GM19463 (cell line): ENCODE measurements around the gene ZNF610.
A peak's percentile ranks its signal among the peaks of the same experiment; 100 is the strongest.
"Not testable (repeated sequence)": the region's sequence is repeated elsewhere in the genome, so short reads cannot be mapped to it uniquely, and the experiment has no call there.

Source experiments
- ATAC-seq: cut with Tn5 transposase; IDR thresholded peaks from one replicate; pipeline ENCODE4 v1.9.1; 2021; ENCODE audit warnings: mild to moderate bottlenecking, moderate library complexity; ENCODE audit not compliant: unreplicated experiment

ZNF610 gene

GRCh38 chr19:52336117-52336790 is at the start of gene ZNF610:
Gene ZNF610 (plus strand): TSS chr19:52336243. CDS start chr19:52349173, 12,930 bp downstream.
- peak; percentile 77 for ATAC-seq

GRCh38 chr19:52286256-52286655 is 49.8 kb upstream of the ZNF610 start:
- ATAC-seq = no peak

DNA sequence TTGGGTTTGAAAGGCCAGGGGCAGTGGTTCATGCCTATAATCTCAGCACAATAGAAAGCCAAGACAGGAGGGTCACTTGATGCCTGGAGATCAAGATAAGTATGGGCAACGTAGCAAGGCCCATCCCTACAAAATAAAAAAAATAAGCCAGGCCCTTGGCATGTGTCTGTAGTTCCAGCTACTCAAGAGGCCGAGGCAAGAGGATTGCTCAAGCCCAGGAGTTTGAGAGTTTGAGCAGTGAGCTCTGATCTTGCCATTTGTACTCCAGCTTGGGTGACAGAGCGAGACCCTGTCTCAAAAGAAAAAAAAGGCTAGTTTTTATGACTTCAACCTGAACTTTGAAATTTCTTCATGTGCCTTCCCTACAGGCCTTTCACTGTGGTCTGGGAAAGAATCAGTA is 44.3 kb upstream of the ZNF610 start:
- ATAC-seq = no peak

DNA sequence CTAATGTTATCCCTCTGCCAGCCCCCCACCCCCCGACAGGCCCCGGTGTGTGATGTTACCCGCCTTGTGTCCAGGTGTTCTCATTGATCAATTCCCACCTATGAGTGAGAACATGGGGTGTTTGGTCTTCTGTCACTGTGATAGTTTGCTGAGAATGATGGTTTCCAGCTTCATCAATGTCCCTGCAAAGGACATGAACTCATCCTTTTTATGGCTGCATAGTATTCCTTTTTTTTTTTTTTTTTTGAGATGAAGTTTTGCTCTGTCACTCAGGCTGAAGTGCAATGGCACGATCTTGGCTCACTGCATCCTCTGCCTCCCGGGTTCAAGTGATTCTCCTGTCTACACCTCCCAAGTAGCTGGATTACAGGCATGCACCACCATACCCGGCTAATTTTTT is 43.1 kb upstream of the ZNF610 start:
- ATAC-seq = not testable (repeated sequence)

- ATAC-seq = no peak
These were observed 39.7 kb upstream of the ZNF610 start for GRCh38 chr19:52296400-52296772.

- no peak for ATAC-seq
These were observed 39.1 kb upstream of the ZNF610 start, which contains the start of gene ZNF480 for GRCh38 chr19:52296773-52297600. Gene ZNF480 (plus strand): TSS chr19:52297169. CDS start chr19:52300413, 3,244 bp downstream.

DNA sequence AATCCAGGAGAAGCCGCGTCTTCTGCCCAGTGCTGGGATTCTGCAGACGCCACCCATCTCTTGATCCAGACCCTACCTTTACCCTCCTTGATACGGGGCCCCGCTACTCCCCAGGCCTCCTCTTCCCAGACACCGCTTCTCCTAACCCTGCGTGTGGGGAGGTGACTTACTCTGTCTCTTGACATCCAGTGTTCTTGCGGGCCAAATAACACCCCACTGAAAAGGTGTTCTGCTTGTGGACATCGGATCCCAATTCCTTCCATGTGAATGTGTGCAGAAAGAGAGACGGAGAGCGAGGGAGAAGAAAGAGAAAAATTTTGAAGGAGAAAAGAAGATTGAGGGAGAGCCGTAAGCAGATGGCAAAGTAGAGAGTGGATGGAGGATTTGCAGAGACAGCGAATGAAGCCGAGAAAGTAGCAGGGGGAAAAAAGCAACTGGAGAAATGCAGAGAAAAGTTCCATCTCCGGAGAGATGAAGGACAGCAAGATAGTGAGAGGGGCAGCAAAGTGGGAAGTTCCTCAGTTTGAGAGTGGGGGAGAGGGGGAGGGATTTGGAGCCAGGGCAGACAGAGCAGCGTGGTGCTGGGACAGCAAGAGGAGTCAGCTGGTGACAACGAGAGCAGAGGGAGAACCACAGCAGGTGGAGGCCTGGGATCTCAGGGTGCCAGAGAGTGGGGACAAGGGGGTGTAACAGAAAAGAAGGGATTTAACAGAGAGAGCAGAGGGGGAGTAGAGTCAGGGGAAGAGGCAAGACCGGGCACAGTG is 38.3 kb upstream of the ZNF610 start:
- ATAC-seq = no peak

DNA sequence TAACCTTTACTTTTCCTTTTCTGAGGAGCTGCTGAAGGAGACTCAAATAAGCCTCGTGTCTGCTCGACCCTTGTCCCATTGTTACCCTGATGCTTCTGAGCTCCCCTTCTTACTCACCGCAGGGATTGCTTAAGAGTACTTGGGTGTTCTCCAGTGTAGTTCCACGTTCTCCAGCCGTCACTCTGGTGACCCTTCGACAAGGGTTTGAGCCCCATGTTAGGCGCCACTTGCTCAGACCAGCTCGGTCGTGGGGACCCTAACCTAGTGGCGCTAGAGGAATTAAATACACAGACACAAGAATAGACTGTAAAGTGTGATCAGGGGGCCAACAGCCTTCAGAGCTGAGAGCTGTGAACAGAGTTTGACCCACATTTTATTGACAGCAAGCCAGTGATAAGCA is 28.8 kb upstream of the ZNF610 start:
- no peak for ATAC-seq

GRCh38 chr19:52322429-52322828 is 13.6 kb upstream of the ZNF610 start:
- ATAC-seq = no peak

DNA sequence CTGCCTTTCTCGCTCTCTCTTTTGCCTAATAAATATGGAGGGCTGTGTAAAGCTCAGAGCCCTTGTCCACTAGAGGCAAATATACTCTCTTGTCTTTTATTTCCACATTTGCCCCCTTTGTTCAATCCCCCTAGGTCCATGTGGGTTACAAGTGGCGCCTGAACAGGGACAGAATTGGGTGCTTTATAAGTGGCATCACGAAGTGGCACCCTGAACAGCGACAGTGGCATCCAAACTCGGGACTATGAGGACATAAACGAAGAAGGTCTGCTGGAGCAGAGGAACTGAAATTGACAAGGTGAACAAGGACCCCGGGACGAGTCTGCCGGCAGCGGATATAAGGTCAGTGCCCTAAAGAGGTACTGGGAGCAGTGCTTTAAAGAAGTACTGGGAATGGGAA is 4.3 kb upstream of the ZNF610 start:
- ATAC-seq = no peak

DNA sequence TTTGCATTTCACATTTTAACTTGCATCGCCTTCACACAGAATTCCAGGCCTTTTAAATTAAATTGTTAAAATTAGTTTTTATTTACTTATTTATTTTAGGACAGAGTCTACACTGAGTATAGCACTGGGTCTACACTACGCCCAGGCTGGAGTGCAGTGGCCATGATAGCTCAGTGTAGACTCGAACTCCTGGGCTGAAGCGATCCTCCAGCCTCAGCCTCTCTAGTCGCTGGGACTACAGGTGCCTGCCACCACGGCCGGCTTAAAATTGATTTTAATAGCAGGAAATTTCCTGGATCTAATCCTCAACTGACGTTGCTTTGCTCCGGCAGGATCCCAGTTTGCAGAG is 301 bp upstream of the ZNF610 start:
- ATAC-seq = peak; percentile 27

- ATAC-seq = no peak
These were observed 843 bp downstream of the ZNF610 start for GRCh38 chr19:52336791-52337381.

DNA sequence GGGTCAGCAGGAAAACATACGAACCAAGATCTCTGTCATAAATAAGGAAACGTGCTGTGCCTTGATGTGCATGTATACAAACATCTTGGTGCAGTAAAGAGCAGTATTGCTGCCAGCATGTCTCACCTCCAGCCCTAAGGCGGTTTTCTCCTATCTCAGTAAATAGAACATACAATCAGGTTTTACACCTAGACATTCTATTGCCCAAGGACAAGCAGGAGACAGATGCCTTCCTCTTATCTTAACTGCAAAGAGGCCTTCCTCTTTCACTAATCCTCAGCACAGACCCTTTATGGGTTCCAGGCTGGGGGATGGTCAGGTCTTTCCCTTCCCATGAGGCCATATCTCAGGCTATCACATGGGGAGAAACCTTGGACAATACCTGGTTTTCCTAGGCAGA is 3.0 kb downstream of the ZNF610 start:
- not testable (repeated sequence) for ATAC-seq

- ATAC-seq = no peak
These were observed 7.5 kb downstream of the ZNF610 start for GRCh38 chr19:52343548-52343947.

GRCh38 chr19:52345162-52345561 is 9.1 kb downstream of the ZNF610 start:
- ATAC-seq = no peak

- ATAC-seq = no peak
These were observed 15.5 kb downstream of the ZNF610 start for GRCh38 chr19:52351512-52351911.

GRCh38 chr19:52366414-52366824 is 30.4 kb downstream of the ZNF610 start:
- ATAC-seq = no peak

DNA sequence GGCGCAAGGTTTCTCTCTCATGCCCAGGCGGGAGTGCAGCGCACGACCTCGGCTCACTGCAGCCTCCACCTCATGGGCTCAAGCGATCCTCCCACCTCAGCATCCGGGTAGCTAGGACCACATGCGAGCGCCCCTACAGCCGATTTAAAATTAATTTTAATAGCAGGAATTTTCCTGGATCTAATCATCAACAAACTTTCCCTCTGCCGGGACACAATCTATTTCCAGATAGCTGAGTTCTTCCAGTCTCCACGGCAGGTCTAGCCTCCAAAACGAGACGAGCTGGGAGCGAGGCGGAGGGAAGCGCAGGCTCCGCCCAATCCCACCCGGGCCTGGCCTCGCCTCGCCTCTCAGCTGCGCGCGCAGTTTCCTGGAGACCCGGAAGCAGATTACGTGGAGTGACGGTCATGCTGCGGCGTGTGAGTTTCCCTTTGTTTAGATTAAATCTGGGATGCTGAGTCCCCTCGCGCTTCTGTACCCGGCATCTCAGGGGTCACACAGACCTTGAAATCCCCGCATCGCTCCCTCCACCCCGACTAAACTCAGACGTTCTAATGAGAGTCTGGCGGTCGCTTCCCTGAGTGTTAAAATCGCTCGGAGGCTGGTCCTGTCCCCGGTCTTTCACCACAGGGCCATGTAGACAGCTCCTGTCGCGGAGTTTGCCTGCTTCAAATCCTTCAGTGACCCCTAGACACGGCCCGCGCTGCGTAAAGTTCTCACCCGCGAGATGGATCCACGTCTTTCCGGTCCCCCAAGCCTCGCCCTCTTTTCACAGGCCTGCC is 33.7 kb downstream of the ZNF610 start, which contains the start of gene ZNF880:
Gene ZNF880, plus strand, starts transcription at position 365 of the 782 bp plus-strand sequence. Its CDS starts 43 bp downstream, at position 408.
- ATAC-seq = peak; percentile 72

DNA sequence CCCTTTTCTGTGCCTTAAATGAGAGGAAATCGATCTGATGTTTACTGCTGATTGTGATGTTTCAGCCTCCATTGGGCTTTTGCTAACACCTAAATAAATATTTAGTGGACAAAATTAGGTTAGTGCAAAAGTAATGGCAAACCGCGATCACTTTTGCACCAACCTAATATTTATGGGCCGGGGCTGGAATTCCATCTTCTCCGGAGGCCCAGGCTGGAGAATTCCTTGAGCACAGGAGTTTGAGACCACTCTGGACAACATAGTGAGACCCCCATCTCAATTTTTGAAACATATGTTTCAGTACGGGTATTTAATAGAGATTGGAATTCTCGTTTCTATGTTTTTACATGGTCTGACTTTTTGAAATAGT is 34.3 kb downstream of the ZNF610 start:
- no peak for ATAC-seq

DNA sequence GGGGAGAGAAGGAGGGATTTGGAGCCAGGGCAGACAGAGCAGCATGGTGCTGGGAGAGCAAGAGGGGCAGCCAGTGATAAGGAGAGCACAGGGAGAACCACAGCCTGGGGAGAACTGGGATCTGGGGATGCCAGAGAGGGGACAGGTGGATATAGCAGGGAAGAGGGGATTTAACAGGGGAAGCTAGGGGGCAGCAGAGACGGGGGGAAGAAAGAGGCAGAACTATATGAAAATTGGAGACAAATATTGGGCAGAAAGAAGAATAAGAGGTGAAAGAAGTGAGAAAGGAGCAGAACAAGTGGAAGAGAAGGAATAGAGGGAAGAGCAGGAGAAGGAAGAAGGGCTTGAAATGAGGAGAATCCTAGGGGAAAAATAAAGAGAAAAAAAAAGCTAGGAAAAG is 55.1 kb downstream of the ZNF610 start:
- ATAC-seq = no peak
